Measurements from ENCODE around the gene BACE2.
"Not testable (repeated sequence)": the region's sequence is repeated elsewhere in the genome, so short reads cannot be mapped to it uniquely, and the experiment has no call there.

Gene BACE2

GRCh38 chr21:41307219-41307618 is 139.3 kb downstream of the BACE2 start:
- TF ChIP-seq, protein P1, sequence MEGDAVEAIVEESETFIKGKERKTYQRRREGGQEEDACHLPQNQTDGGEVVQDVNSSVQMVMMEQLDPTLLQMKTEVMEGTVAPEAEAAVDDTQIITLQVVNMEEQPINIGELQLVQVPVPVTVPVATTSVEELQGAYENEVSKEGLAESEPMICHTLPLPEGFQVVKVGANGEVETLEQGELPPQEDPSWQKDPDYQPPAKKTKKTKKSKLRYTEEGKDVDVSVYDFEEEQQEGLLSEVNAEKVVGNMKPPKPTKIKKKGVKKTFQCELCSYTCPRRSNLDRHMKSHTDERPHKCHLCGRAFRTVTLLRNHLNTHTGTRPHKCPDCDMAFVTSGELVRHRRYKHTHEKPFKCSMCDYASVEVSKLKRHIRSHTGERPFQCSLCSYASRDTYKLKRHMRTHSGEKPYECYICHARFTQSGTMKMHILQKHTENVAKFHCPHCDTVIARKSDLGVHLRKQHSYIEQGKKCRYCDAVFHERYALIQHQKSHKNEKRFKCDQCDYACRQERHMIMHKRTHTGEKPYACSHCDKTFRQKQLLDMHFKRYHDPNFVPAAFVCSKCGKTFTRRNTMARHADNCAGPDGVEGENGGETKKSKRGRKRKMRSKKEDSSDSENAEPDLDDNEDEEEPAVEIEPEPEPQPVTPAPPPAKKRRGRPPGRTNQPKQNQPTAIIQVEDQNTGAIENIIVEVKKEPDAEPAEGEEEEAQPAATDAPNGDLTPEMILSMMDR (conservative IDR thresholded peaks at IDR 0.05; ENCODE audit: low read depth) = no peak
- CTCF ChIA-PET = interaction anchor here (1.0 kb wide), 1 partner anchor 25 kb away, joined by 3 read pairs; no protein-coding TSS in a partner anchor
- POLR2A ChIA-PET (ENCODE audit: low non-redundant PET) = no interaction called here
- no peak overlapping the region for H3K27ac ChIP-seq
- DNase-seq (ENCODE audit: low spot score) = no peak

DNA sequence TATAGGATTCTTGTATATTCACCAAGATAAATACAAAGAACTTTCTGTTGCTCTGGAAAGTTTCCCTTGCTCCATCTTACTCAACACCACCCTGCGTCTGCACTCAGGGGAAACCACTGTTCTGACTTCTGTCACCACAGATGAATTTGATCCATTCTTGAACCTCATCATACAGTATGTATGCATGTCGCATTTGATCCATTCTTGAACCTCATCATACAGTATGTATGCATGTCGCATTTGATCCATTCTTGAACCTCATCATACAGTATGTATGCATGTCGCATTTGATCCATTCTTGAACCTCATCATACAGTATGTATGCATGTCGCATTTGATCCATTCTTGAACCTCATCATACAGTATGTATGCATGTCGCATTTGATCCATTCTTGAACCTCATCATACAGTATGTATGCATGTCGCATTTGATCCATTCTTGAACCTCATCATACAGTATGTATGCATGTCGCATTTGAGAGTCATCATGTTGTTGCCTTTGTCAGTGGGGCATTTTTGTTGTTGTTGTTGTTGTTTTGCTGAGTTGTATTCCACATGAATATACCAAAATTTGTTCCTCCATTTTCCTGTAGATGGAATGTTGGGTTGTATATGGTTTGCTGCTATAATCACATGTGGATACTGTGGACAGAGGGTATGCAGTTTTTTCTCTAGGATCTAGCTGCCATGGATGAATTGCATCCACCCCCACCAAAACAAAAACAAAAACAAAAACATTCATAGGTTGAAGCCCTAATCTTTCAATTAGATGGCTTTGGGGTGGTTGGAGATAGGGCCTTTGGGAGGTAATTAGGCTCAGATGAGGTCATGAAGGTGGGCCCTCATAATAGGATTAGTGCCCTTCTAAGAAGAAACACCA is 145.6 kb downstream of the BACE2 start:
- DNase-seq (ENCODE audit: low spot score); CTCF ChIA-PET; POLR2A ChIA-PET (ENCODE audit: low non-redundant PET); H3K27ac ChIP-seq: not testable (repeated sequence)

- ChIA-PET CTCF (no interaction called here), POLR2A (ENCODE audit: low non-redundant PET) (no interaction called here)
- TF ChIP-seq, protein P1 (conservative IDR thresholded peaks at IDR 0.05; ENCODE audit: low read depth) = no peak
- no peak for DNase-seq (ENCODE audit: low spot score)
- H3K27ac ChIP-seq = no peak overlapping the region
These were observed 147.8 kb downstream of the BACE2 start for GRCh38 chr21:41315726-41316125.

- no peak within 1 kb of the TSS for H3K27ac ChIP-seq
- no peak for DNase-seq (ENCODE audit: low spot score)
- ChIA-PET CTCF (no interaction called here), POLR2A (ENCODE audit: low non-redundant PET) (no interaction called here)
- TF ChIP-seq, protein P1 (conservative IDR thresholded peaks at IDR 0.05; ENCODE audit: low read depth) = no peak
These were observed 148.5 kb downstream of the BACE2 start, which contains the start of gene FAM3B for GRCh38 chr21:41316200-41317062. Gene FAM3B, plus strand, starts transcription at chr21:41316801. Its CDS starts 79 bp downstream, at chr21:41316880.

GRCh38 chr21:41317063-41317392 is 149.1 kb downstream of the BACE2 start:
- TF ChIP-seq, protein P1 (conservative IDR thresholded peaks at IDR 0.05; ENCODE audit: low read depth) = no peak
- ChIA-PET POLR2A (ENCODE audit: low non-redundant PET) (no interaction called here), CTCF (no interaction called here)
- no peak overlapping the region for H3K27ac ChIP-seq
- no peak for DNase-seq (ENCODE audit: low spot score)

- TF ChIP-seq, protein P1 (conservative IDR thresholded peaks at IDR 0.05; ENCODE audit: low read depth) = no peak
- ChIA-PET POLR2A (ENCODE audit: low non-redundant PET) (no interaction called here), CTCF (no interaction called here)
- no peak overlapping the region for H3K27ac ChIP-seq
- no peak for DNase-seq (ENCODE audit: low spot score)
These were observed 149.5 kb downstream of the BACE2 start for GRCh38 chr21:41317458-41317857.

Data from RWPE1 (cell line).